ENCODE data around the gene FOXQ1. TPM values are rescaled to one million over a fixed set of nuclear protein-coding genes. Genes with fewer than 3 reads are reported as not detected.

Gene FOXQ1
- total and polyA plus RNA-seq, 2 of the 13 experiments (the other 11 are each of a cell fraction or from before 2014, with no cell fraction given) = 35.2 to 39.8 TPM

DNA sequence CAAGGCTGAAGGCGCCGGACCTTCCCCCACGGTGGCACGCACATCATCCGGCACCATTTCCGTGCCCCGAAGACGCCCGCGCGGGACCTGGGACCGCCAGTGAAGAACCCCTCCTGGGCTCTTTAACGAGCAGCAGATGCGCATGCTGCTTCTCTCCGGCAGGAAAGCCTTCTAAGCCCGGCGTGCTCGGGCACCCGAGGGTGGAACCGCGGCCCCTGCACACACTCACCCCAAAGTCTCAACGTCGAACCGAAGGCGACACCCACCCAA lies 240 bp downstream of the FOXQ1 start:
- peaks cover 37% of the 10 kb centered on the region for H3K79me2 ChIP-seq (ENCODE audit: insufficient read depth, low read length)
- intact Hi-C loops (cut with micrococcal nuclease; ENCODE audit: unreplicated experiment) (loop anchor here (5.0 kb wide), 2 partner anchors 130 to 180 kb away; no protein-coding TSS in a partner anchor), in situ Hi-C loops (cut with HindIII; ENCODE audit: extremely low pct_ligation_motif_present, low pct_unique_long_range_greater_than_20kb) (loop anchor here (5.0 kb wide), 2 partner anchors 45 to 255 kb away; no protein-coding TSS in a partner anchor)
- WGBS (ENCODE audit: low lambda C conversion rate) = 3% methylated on average over 16 of the region's 25 CpGs
- no peak; the same call in 2 of the 3 replicates for ATAC-seq
- H3K36me3 ChIP-seq (replicated peaks in 1 of 2; ENCODE audit: control insufficient read depth in 1 of 2, insufficient read depth in 2 of 2, low read length in 2 of 2) = no peaks in the 10 kb centered on the region
- peaks cover 15% of the 10 kb centered on the region for H4K20me1 ChIP-seq (ENCODE audit: insufficient read depth, low read length)
- H3K27me3 ChIP-seq (ENCODE audit: control insufficient read depth in 1 of 2, insufficient read depth in 2 of 2, low read length in 2 of 2) = no peaks in the 10 kb centered on the region; a peak in 1 of 5 replicates
- H3K4me1 ChIP-seq (ENCODE audit: insufficient read depth, low read length) = peaks cover 46% of the 10 kb centered on the region
- CTCF ChIA-PET (ENCODE audit: low intra/inter-chr PET ratio, low total read pairs) = interaction anchor here (2.7 to 2.9 kb wide), 2 partner anchors 24 to 48 kb away, joined by 10 to 15 read pairs; no protein-coding TSS in a partner anchor
- FAIRE-seq = no peak
- peak overlapping the region; percentile 99 for H3K9ac ChIP-seq (ENCODE audit: insufficient read depth, low read depth, low read length)
- peak overlapping the region; percentile 98 to 99 (median 98) for H3K4me3 ChIP-seq (replicated peaks in 1 of 3; ENCODE audit: insufficient read depth in 1 of 3, low read depth in 2 of 3, low read length in 3 of 3)
- no peak for DNase-seq (ENCODE audit: low spot score)
- no peaks in the 10 kb centered on the region for H3K9me3 ChIP-seq (ENCODE audit: low read length)
- BruUV-seq (replicated peaks) = no TSS peak
- peak overlapping the region; percentile 98 for H3K4me2 ChIP-seq (ENCODE audit: low read depth, low read length)
- H3K27ac ChIP-seq (ENCODE audit: extremely low read length, insufficient read depth, low read length) = peak overlapping the region; percentile 97
- POLR2A ChIA-PET = interaction anchor here (1.0 to 12.0 kb wide), 46 partner anchors 10 to 475 kb away, joined by 3 to 900 read pairs (median 10); no protein-coding TSS in a partner anchor
- H2AFZ ChIP-seq (ENCODE audit: low read length) = no peak overlapping the region
- TF ChIP-seq SMAD1 (CRISPR knock-in tag; IDR thresholded peaks at IDR 0.05; ENCODE audit: borderline replicate concordance, low read depth) = no peak
- TF ChIP-seq ZNF781 (CRISPR knock-in tag; IDR thresholded peaks at IDR 0.05; ENCODE audit: borderline replicate concordance, not compliant biosample characterization) = peak; percentile 32
- TF ChIP-seq HNRNPL (IDR thresholded peaks at IDR 0.05; ENCODE audit: low read depth, low read length) = peak; percentile 87
- TF ChIP-seq KLF16 (CRISPR knock-in tag; IDR thresholded peaks at IDR 0.05) = peak in 1 of 2 experiments; percentile 9; a peak in 1 of 4 replicates
- no peak; the same call in 1 of the 2 replicates for TF ChIP-seq ZBTB7B (CRISPR knock-in tag; IDR thresholded peaks at IDR 0.05)
- TF ChIP-seq ZFP36L1 (CRISPR knock-in tag; IDR thresholded peaks at IDR 0.05) = 0 out of 2 replicates have a peak, but pooled peaks have one; percentile 18
- TF ChIP-seq SRSF4 (IDR thresholded peaks at IDR 0.05; ENCODE audit: low read depth, low read length, poor library complexity, severe bottlenecking) = peak; percentile 6
- TF ChIP-seq TAF1 (CRISPR knock-in tag; IDR thresholded peaks at IDR 0.05) = peak; percentile 59
- TF ChIP-seq BHLHE40 (IDR thresholded peaks at IDR 0.05; ENCODE audit: low read length) = no peak
- TF ChIP-seq ZNF441 (CRISPR knock-in tag; IDR thresholded peaks at IDR 0.05; ENCODE audit: borderline replicate concordance) = peak; percentile 35
- TF ChIP-seq, protein P1, sequence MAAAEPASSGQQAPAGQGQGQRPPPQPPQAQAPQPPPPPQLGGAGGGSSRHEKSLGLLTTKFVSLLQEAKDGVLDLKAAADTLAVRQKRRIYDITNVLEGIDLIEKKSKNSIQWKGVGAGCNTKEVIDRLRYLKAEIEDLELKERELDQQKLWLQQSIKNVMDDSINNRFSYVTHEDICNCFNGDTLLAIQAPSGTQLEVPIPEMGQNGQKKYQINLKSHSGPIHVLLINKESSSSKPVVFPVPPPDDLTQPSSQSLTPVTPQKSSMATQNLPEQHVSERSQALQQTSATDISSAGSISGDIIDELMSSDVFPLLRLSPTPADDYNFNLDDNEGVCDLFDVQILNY (CRISPR knock-in tag; conservative IDR thresholded peaks at IDR 0.05) = no peak
- TF ChIP-seq, protein P2, sequence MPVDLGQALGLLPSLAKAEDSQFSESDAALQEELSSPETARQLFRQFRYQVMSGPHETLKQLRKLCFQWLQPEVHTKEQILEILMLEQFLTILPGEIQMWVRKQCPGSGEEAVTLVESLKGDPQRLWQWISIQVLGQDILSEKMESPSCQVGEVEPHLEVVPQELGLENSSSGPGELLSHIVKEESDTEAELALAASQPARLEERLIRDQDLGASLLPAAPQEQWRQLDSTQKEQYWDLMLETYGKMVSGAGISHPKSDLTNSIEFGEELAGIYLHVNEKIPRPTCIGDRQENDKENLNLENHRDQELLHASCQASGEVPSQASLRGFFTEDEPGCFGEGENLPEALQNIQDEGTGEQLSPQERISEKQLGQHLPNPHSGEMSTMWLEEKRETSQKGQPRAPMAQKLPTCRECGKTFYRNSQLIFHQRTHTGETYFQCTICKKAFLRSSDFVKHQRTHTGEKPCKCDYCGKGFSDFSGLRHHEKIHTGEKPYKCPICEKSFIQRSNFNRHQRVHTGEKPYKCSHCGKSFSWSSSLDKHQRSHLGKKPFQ (CRISPR knock-in tag; IDR thresholded peaks at IDR 0.05; ENCODE audit: insufficient replicate concordance) = peak; percentile 4
- TF ChIP-seq SMAD9 (CRISPR knock-in tag; IDR thresholded peaks at IDR 0.05) = peak; percentile 78; the same call in 1 of the 2 replicates
- 0 out of 2 replicates have a peak, but pooled peaks have one; percentile 5 for TF ChIP-seq ZNF652 (CRISPR knock-in tag; IDR thresholded peaks at IDR 0.05; ENCODE audit: borderline replicate concordance, low read depth)
- TF ChIP-seq TERF1 (CRISPR knock-in tag; IDR thresholded peaks at IDR 0.05) = 0 out of 2 replicates have a peak, but pooled peaks have one; percentile 19
- TF ChIP-seq ZSCAN21 (CRISPR knock-in tag; IDR thresholded peaks at IDR 0.05; ENCODE audit: borderline replicate concordance) = 0 out of 2 replicates have a peak, but pooled peaks have one; percentile 72
- 0 out of 2 replicates have a peak, but pooled peaks have one; percentile 16 for TF ChIP-seq FOSL1 (CRISPR knock-in tag; IDR thresholded peaks at IDR 0.05; ENCODE audit: borderline replicate concordance)
- peak; percentile 82; the same call in 1 of the 2 replicates for TF ChIP-seq PCBP1 (IDR thresholded peaks at IDR 0.05; ENCODE audit: borderline replicate concordance, low read depth, low read length)
- 0 out of 2 replicates have a peak, but pooled peaks have one; percentile 6 for TF ChIP-seq ZNF558 (CRISPR knock-in tag; IDR thresholded peaks at IDR 0.05; ENCODE audit: borderline replicate concordance)
- no peak for TF ChIP-seq ZNF101 (CRISPR knock-in tag; IDR thresholded peaks at IDR 0.05; ENCODE audit: borderline replicate concordance, low read depth)
